IPS-15b (cell line): ENCODE data around the gene IQSEC1.
A peak's percentile ranks its signal among the peaks of the same experiment; 100 is the strongest.

Experiments
- H3K27me3 ChIP-seq: one replicate; pipeline ENCODE4 v1.6.1; 2013; ENCODE audit warnings: low read length; ENCODE audit not compliant: control insufficient read depth, insufficient read depth
- H3K36me3 ChIP-seq: one replicate; pipeline ENCODE4 v1.6.1; 2013; ENCODE audit warnings: low read length; ENCODE audit not compliant: control insufficient read depth, insufficient read depth
- H3K4me1 ChIP-seq: one replicate; pipeline ENCODE4 v1.6.1; 2013; ENCODE audit warnings: mild to moderate bottlenecking, low read length; ENCODE audit not compliant: control insufficient read depth, insufficient read depth
- H3K4me3 ChIP-seq: one replicate; pipeline ENCODE4 v1.5.1; 2013; ENCODE audit warnings: low read depth, low read length
- H3K9ac ChIP-seq: one replicate; pipeline ENCODE4 v1.6.1; 2013; ENCODE audit warnings: low read depth, mild to moderate bottlenecking, low read length
- H3K9me3 ChIP-seq: one replicate; pipeline ENCODE4 v1.6.1; 2013; ENCODE audit warnings: mild to moderate bottlenecking, low read length; ENCODE audit not compliant: control insufficient read depth, insufficient read depth

Gene IQSEC1

GRCh38 chr3:12974819-12975218 is 98.4 kb downstream of the IQSEC1 start:
- H3K9me3 ChIP-seq, result no peaks in the 10 kb centered on the region
- no peak overlapping the region for H3K4me3 ChIP-seq
- H3K27me3 ChIP-seq, result no peaks in the 10 kb centered on the region
- H3K9ac ChIP-seq, result no peak overlapping the region
- no peaks in the 10 kb centered on the region for H3K4me1 ChIP-seq
- H3K36me3 ChIP-seq, result no peaks in the 10 kb centered on the region

GRCh38 chr3:12974334-12974733 is 98.9 kb downstream of the IQSEC1 start:
- no peaks in the 10 kb centered on the region for H3K36me3 ChIP-seq
- H3K27me3 ChIP-seq, result peaks cover 1% of the 10 kb centered on the region
- H3K9ac ChIP-seq, result no peak overlapping the region
- no peaks in the 10 kb centered on the region for H3K9me3 ChIP-seq
- no peaks in the 10 kb centered on the region for H3K4me1 ChIP-seq
- H3K4me3 ChIP-seq, result no peak overlapping the region

- no peak overlapping the region for H3K4me3 ChIP-seq
- peaks cover 2% of the 10 kb centered on the region for H3K27me3 ChIP-seq
- no peak overlapping the region for H3K9ac ChIP-seq
- H3K4me1 ChIP-seq, result no peaks in the 10 kb centered on the region
- H3K9me3 ChIP-seq, result no peaks in the 10 kb centered on the region
- no peaks in the 10 kb centered on the region for H3K36me3 ChIP-seq
Observed at GRCh38 chr3:12973827-12974226, 99.4 kb downstream of the IQSEC1 start.

GRCh38 chr3:12972781-12973702 is 100.2 kb downstream of the IQSEC1 start:
- no peaks in the 10 kb centered on the region for H3K4me1 ChIP-seq

GRCh38 chr3:12972043-12972442 is 101.2 kb downstream of the IQSEC1 start:
- no peaks in the 10 kb centered on the region for H3K36me3 ChIP-seq
- H3K9me3 ChIP-seq, result no peaks in the 10 kb centered on the region
- peaks cover 8% of the 10 kb centered on the region for H3K27me3 ChIP-seq
- no peak overlapping the region for H3K9ac ChIP-seq
- no peaks in the 10 kb centered on the region for H3K4me1 ChIP-seq
- H3K4me3 ChIP-seq, result no peak overlapping the region

More at GRCh38 chr3:12972781-12973702, 100.2 kb downstream of the IQSEC1 start:
- H3K27me3 ChIP-seq, result peaks cover 8% of the 10 kb centered on the region
- no peak overlapping the region for H3K4me3 ChIP-seq
- H3K9me3 ChIP-seq, result no peaks in the 10 kb centered on the region
- H3K36me3 ChIP-seq, result no peaks in the 10 kb centered on the region
- H3K9ac ChIP-seq, result no peak overlapping the region

- no peaks in the 10 kb centered on the region for H3K9me3 ChIP-seq
- H3K27me3 ChIP-seq, result peaks cover 11% of the 10 kb centered on the region
- no peaks in the 10 kb centered on the region for H3K36me3 ChIP-seq
- no peak overlapping the region for H3K9ac ChIP-seq
- no peak overlapping the region for H3K4me3 ChIP-seq
- H3K4me1 ChIP-seq, result peaks cover 6% of the 10 kb centered on the region
Observed at GRCh38 chr3:12970684-12971083, 102.5 kb downstream of the IQSEC1 start.

- no peaks in the 10 kb centered on the region for H3K9me3 ChIP-seq
- H3K9ac ChIP-seq, result no peak overlapping the region
- peaks cover 8% of the 10 kb centered on the region for H3K4me1 ChIP-seq
- no peaks in the 10 kb centered on the region for H3K36me3 ChIP-seq
- H3K27me3 ChIP-seq, result peaks cover 11% of the 10 kb centered on the region
- H3K4me3 ChIP-seq, result no peak overlapping the region
Observed at GRCh38 chr3:12969486-12969885, 103.7 kb downstream of the IQSEC1 start.

- H3K4me3 ChIP-seq, result no peak overlapping the region
- H3K9ac ChIP-seq, result no peak overlapping the region
- peaks cover 8% of the 10 kb centered on the region for H3K4me1 ChIP-seq
- peaks cover 11% of the 10 kb centered on the region for H3K27me3 ChIP-seq
- no peaks in the 10 kb centered on the region for H3K9me3 ChIP-seq
- no peaks in the 10 kb centered on the region for H3K36me3 ChIP-seq
Observed at GRCh38 chr3:12968541-12968940, 104.7 kb downstream of the IQSEC1 start.

- H3K27me3 ChIP-seq, result peaks cover 11% of the 10 kb centered on the region
- H3K36me3 ChIP-seq, result no peaks in the 10 kb centered on the region
- H3K4me3 ChIP-seq, result peak overlapping the region; percentile 79
- peak overlapping the region; percentile 73 for H3K9ac ChIP-seq
- H3K4me1 ChIP-seq, result peaks cover 8% of the 10 kb centered on the region
- no peaks in the 10 kb centered on the region for H3K9me3 ChIP-seq
Observed at GRCh38 chr3:12967606-12968351, 105.5 kb downstream of the IQSEC1 start.

GRCh38 chr3:12966847-12967605 is 106.2 kb downstream of the IQSEC1 start:
- H3K4me3 ChIP-seq, result peak overlapping the region; percentile 79
- H3K4me1 ChIP-seq, result peaks cover 8% of the 10 kb centered on the region
- peaks cover 11% of the 10 kb centered on the region for H3K27me3 ChIP-seq
- H3K9ac ChIP-seq, result peak overlapping the region; percentile 73
- no peaks in the 10 kb centered on the region for H3K9me3 ChIP-seq
- no peaks in the 10 kb centered on the region for H3K36me3 ChIP-seq

GRCh38 chr3:12965999-12966846 is 107.0 kb downstream of the IQSEC1 start:
- Histone ChIP-seq H3K36me3 (no peaks in the 10 kb centered on the region), H3K4me1 (peaks cover 8% of the 10 kb centered on the region), H3K27me3 (peaks cover 11% of the 10 kb centered on the region), H3K9ac (peak overlapping the region; percentile 73), H3K4me3 (peak overlapping the region; percentile 79), H3K9me3 (no peaks in the 10 kb centered on the region)
